GM23338 (cell line): ENCODE data around the gene DUSP7.

ENCODE experiments used
- EZH2 ChIP-seq: fragments of 200-600 bp; sonication (generic); IDR thresholded peaks from one replicate; pipeline ENCODE4 v1.8.0; 2017; ENCODE audit warnings: antibody characterized with exemption, mild to moderate bottlenecking, low read depth; ENCODE audit not compliant: unreplicated experiment
- EZH2phosphoT487 ChIP-seq: fragments of 200-600 bp; sonication (generic); IDR thresholded peaks from one replicate; pipeline ENCODE4 v1.8.1; 2018; ENCODE audit warnings: antibody characterized with exemption; ENCODE audit not compliant: unreplicated experiment
- JUNB ChIP-seq: IDR thresholded peaks from one replicate; pipeline ENCODE4 v1.6.1; 2016; ENCODE audit warnings: antibody characterized with exemption; ENCODE audit not compliant: unreplicated experiment
- POLR2AphosphoS5 ChIP-seq: IDR thresholded peaks from 2 replicates; pipeline ENCODE4 v1.6.1; 2016; ENCODE audit warnings: antibody characterized with exemption, low read depth
- ZNF114 ChIP-seq: fragments of 250-450 bp; sonication (Bioruptor Pico); IDR thresholded peaks from 2 replicates; pipeline ENCODE4 v1.5.0; 2020; ENCODE audit warnings: mild to moderate bottlenecking, moderate library complexity
- ZNF331 ChIP-seq: fragments of 250-450 bp; sonication (Bioruptor Pico); IDR thresholded peaks from 2 replicates; pipeline ENCODE4 v1.5.0; 2020; ENCODE audit warnings: low read depth, mild to moderate bottlenecking, moderate library complexity
- TF ChIP-seq, protein P1 (sequence below), 2 experiments: fragments of 200-600 bp in 1 of 2; sonication (generic) in 1 of 2; conservative IDR thresholded peaks; 2 replicates each; pipeline versions ENCODE4 v1.5.1 to v1.6.1; 2016 to 2017; ENCODE audit warnings: antibody characterized with exemption in 2 of 2, low read depth in 2 of 2, mild to moderate bottlenecking in 2 of 2, moderate library complexity in 1 of 2
- TF ChIP-seq, protein P2 (sequence below): IDR thresholded peaks from 2 replicates; pipeline ENCODE4 v1.6.1; 2016; ENCODE audit warnings: antibody characterized with exemption
- TF ChIP-seq, protein P3 (sequence below): IDR thresholded peaks from one replicate; pipeline ENCODE4 v1.6.1; 2018; ENCODE audit warnings: antibody characterized with exemption; ENCODE audit not compliant: unreplicated experiment

- TF ChIP-seq, protein P1, sequence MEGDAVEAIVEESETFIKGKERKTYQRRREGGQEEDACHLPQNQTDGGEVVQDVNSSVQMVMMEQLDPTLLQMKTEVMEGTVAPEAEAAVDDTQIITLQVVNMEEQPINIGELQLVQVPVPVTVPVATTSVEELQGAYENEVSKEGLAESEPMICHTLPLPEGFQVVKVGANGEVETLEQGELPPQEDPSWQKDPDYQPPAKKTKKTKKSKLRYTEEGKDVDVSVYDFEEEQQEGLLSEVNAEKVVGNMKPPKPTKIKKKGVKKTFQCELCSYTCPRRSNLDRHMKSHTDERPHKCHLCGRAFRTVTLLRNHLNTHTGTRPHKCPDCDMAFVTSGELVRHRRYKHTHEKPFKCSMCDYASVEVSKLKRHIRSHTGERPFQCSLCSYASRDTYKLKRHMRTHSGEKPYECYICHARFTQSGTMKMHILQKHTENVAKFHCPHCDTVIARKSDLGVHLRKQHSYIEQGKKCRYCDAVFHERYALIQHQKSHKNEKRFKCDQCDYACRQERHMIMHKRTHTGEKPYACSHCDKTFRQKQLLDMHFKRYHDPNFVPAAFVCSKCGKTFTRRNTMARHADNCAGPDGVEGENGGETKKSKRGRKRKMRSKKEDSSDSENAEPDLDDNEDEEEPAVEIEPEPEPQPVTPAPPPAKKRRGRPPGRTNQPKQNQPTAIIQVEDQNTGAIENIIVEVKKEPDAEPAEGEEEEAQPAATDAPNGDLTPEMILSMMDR (conservative IDR thresholded peaks at IDR 0.05; ENCODE audit: low read depth in 2 of 2), result no peak
- TF ChIP-seq ZNF331 (CRISPR knock-in tag) (no peak), EZH2 (no peak), ZNF114 (CRISPR knock-in tag) (no peak), POLR2AphosphoS5 (no peak), JUNB (no peak), EZH2phosphoT487 (no peak)
- TF ChIP-seq, protein P2, sequence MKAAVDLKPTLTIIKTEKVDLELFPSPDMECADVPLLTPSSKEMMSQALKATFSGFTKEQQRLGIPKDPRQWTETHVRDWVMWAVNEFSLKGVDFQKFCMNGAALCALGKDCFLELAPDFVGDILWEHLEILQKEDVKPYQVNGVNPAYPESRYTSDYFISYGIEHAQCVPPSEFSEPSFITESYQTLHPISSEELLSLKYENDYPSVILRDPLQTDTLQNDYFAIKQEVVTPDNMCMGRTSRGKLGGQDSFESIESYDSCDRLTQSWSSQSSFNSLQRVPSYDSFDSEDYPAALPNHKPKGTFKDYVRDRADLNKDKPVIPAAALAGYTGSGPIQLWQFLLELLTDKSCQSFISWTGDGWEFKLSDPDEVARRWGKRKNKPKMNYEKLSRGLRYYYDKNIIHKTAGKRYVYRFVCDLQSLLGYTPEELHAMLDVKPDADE, result no peak
- TF ChIP-seq, protein P3, sequence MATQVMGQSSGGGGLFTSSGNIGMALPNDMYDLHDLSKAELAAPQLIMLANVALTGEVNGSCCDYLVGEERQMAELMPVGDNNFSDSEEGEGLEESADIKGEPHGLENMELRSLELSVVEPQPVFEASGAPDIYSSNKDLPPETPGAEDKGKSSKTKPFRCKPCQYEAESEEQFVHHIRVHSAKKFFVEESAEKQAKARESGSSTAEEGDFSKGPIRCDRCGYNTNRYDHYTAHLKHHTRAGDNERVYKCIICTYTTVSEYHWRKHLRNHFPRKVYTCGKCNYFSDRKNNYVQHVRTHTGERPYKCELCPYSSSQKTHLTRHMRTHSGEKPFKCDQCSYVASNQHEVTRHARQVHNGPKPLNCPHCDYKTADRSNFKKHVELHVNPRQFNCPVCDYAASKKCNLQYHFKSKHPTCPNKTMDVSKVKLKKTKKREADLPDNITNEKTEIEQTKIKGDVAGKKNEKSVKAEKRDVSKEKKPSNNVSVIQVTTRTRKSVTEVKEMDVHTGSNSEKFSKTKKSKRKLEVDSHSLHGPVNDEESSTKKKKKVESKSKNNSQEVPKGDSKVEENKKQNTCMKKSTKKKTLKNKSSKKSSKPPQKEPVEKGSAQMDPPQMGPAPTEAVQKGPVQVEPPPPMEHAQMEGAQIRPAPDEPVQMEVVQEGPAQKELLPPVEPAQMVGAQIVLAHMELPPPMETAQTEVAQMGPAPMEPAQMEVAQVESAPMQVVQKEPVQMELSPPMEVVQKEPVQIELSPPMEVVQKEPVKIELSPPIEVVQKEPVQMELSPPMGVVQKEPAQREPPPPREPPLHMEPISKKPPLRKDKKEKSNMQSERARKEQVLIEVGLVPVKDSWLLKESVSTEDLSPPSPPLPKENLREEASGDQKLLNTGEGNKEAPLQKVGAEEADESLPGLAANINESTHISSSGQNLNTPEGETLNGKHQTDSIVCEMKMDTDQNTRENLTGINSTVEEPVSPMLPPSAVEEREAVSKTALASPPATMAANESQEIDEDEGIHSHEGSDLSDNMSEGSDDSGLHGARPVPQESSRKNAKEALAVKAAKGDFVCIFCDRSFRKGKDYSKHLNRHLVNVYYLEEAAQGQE, result no peak
Observed at GRCh38 chr3:52078781-52079560, 22.6 kb upstream of the DUSP7 start.
